IPS-NIHi11 (cell line): ENCODE data around the gene BCL2A1.
"Not testable (repeated sequence)": the region's sequence is repeated elsewhere in the genome, so short reads cannot be mapped to it uniquely, and the experiment has no call there.

Experiments used
- DNase-seq: peaks from one replicate; pipeline ENCODE4 v3.0.0; 2012; ENCODE audit warnings: mixed read lengths, low spot score

BCL2A1 gene

GRCh38 chr15:79960502-79961212 lies 10.3 kb downstream of the BCL2A1 start:
- DNase-seq = no peak

GRCh38 chr15:79957741-79958140 lies 13.3 kb downstream of the BCL2A1 start:
- DNase-seq = no peak

DNA sequence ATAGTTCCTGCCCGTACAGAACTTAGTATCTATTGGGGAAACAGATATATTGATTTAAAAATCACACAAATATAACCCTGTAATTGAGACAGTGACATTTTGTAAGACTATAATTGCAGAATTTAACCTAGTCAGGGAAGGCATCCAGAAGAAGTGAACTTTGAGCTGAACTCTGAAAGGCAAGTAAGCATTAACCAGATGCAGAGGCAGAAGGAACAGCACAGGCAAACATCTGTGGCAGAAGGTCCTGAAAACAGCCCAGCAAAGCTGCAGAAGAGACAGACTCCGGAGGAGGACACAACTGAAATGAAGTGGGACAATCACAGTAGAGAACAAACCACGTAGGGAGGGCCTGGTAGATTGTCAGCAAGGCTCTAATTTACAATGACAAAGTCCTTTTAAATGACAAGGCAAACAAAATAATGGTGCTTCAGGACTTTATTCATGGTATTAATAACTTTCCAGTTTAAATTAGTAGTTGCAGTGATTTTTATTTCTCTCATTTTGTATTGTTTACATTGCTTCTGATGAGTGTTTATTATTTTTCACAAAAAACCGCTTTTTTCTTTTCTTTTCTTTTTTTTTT lies 14.5 kb downstream of the BCL2A1 start:
- DNase-seq = no peak

DNA sequence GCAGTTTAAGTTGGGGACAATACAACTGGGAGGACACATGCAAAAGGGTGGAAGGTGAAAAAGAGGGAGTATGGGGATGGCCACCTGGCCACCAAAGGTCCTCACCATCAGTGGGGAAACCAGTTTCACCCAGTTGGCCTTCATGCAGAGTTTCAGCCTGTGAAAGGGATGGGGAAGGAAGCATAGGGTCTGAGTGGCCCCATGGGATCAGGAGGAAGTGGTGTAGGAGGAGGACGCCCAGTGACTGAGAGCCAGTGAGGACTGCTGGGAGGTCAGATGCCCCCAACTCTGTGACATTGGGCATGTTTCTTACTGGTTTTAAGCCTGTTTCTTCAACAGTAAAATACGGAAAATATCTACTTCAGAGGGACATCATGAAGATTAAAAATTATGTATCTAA lies 16.3 kb downstream of the BCL2A1 start:
- no peak for DNase-seq

GRCh38 chr15:79953951-79954444 lies 17.0 kb downstream of the BCL2A1 start:
- DNase-seq = no peak

- DNase-seq = no peak
These were observed 18.7 kb downstream of the BCL2A1 start for GRCh38 chr15:79952329-79952728.

- DNase-seq = no peak
These were observed 20.7 kb downstream of the BCL2A1 start for GRCh38 chr15:79950247-79950646.

DNA sequence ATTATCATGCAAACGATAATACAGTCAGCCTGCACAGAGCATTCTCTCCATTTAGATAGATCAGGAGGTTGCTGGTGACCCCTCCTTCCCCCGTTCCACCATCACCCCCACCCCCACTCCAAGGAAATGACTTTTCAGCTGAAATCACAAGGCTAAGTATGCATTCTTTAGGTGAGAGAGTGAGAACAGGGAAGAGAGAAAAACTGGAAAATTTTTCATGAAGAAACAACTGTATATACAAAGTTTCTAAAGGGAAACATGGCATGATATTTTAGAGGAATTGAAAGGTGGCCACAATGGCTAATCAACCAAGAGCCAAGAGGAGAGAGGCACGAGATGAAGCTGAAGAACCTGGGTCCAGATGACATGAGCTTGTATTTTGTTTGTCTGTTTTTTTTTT lies 22.2 kb downstream of the BCL2A1 start:
- no peak for DNase-seq

GRCh38 chr15:79948095-79948695 lies 22.8 kb downstream of the BCL2A1 start:
- DNase-seq = no peak

DNA sequence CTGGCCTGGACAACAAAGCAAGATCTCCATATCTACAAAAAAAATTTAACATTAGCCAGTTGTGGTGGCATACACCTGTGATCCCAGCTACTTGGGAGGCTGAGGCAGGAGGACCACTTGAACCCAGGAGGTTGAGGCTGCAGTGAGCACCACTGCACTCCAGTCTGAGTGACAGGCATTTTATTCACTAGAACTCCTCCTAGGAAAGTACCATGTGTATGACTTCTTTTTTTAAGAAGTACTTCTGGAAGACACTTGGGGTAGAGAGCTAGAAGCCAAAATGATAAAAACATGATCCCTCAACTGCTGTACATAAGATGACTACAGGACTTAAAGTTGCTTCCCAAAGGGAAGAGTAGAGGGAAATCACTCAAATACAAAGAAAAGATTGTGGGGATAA lies 24.0 kb downstream of the BCL2A1 start:
- no peak for DNase-seq

DNA sequence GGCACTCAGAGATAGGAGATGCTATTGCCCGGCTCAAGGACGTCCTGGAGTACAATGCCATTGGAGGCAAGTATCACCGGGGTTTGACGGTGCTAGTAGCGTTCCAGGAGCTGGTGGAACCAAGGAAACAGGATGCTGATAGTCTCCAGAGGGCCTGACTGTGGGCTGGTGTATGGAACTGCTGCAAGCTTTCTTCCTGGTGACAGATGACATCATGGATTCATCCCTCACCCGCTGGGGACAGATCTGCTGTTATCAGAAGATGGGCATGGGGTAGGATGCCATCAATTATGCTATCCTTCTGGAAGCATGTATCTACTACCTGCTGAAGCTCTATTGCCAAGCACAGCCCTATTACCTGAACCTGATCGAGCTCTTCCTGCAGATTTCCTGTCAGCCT lies 26.4 kb downstream of the BCL2A1 start:
- DNase-seq = no peak

DNA sequence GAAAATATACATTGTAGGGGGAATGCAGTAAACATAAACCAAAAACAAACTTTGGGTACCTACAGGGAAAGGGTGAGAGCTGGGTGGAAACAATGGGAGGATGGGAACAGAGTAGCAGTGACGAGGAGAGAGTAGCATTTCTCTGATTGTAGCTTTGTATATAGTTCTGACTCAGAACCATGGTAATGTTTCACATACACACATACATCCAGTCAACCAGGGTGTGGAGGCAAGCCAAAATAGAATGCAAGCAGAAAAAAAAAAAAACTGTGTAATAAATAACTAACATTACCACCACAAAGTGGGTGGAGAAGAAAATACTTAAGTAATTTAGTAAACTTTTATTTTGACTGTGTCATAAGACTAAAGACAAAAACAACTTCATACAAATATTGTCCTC lies 27.2 kb downstream of the BCL2A1 start:
- DNase-seq = no peak

DNA sequence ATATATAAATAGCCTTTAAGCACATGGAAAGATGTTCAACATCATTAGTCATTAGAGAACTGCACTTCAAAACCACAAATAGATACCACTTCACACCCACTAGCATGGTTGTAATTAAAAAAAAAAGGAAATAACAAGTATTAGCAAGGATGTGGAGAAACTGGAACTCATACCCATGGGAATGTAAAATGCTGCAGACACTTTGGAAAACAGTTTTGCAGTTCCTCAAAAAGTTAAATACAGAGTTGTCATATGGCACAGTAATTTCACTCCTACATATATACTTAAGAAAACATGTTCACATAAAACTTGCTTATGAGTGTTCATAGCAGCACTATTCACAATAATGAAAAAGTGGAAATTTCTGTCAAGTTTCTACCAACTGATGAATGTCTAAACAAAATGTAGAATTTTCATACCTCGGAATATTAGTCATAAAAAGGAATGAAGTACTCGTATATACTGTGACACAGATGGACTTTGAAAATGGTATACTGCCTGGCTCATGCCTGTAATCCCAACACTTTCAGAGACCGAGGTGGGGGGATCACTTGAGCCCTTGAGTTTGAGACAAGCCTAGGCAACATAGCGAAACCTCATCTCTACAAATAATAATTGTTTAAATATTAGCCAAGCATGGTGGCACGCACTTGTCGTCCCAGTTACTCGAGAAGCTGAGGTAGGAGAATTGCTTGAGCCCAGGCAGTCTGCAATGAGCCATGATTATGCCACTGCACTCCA lies 28.1 kb downstream of the BCL2A1 start:
- no peak for DNase-seq

DNA sequence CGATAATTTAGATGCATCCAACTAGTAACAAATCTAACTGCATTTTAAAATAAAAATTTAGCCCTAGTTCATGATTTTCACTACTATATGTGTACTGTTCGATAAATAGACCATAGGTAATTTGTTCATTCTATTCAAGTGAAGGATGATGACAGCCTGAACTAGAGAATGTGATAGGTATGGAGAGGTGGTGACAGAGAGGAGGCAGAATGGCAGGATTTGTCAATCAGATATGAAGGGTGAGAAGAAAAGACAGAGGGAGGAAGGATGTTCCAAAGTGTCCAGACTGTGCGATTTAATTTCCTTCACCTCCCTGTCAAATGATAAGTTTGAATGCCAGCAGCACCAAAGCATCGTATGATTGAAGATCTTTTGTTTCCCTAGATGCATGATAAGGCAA lies 31.6 kb downstream of the BCL2A1 start:
- no peak for DNase-seq

DNA sequence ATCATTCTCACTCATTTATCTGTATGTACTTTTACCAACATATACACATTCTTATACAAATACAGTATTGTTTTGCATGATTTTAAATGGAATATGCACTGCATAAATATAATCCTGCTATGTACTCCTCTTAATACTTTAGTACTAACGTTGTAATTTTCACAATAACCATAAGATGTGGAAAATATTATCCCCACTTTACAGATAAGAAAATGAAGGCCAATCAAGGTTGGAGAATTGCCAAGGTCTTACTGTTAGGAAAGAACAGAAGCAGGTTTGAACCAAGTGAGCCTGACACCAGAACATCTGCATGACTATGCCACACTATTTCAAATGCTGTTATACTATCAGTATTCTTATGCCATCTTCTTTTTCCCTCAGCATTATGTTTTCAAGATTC lies 32.9 kb downstream of the BCL2A1 start:
- no peak for DNase-seq

DNA sequence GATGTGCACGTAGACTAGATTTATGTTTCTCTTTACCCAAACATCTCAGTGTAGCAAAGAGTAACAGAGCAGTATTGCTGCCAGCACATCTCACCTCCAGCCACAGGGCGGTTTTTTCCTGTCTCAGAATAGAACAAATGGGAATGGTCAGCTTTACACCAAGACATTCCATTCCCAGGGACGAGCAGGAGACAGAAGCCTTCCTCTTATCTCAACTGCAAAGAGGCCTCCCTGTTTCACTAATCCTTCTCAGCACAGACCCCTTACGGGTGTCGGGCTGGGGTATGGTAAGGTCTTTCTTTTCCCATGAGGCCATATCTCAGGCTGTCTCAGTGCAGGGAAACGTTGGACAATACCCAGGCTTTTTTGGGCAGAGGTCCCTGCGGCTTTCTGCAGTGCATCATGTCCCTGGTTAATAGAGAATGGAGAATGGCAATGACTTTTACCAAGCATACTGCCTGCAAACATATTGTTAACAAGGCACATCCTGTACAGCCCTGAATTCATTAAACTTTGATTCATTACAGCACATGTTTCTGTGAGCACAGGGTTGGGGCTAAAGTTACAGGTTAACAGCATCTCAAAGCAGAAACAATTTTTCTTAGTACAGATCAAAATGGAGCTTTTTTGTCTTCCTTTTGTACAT lies 35.3 kb downstream of the BCL2A1 start:
- DNase-seq = not testable (repeated sequence)

DNA sequence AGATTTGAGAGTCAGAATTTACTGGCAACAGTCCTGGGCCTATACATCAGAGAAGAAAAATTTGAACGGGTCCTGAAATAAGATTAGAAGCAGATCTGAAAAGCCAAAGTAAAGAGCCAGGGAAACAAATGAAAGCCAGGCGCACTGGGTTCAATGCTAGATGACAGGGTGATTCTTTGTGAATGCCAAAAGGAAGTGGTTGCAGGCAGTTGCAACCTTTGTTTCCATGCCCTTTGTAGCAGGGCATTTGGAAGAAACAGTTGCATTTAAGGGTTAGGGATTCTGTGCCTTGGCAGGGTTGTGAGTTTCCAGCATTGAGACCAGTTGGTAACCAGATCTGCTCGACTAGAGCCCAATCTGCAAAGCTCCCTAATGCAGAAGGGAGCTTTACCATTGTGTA lies 37.8 kb downstream of the BCL2A1 start:
- no peak for DNase-seq

DNA sequence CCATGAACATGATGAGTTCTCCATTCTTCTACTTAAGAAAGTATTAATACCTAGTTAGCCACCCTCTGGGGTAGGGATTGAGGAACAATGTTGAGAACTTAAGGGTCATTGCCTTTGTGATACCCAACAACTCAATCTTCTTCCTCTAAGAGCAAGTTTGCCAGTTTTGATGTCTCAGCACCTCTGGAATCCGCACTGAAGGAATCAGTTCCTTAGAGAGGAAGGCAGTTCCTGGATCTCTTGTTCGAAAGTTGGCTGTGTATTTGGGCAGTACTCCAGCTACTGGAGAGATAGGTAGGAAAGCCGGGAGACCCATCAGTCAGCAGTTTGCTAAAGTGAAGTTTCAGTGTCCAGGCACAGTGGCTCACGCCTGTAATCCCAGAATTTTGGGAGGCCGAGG lies 38.5 kb downstream of the BCL2A1 start:
- no peak for DNase-seq

DNA sequence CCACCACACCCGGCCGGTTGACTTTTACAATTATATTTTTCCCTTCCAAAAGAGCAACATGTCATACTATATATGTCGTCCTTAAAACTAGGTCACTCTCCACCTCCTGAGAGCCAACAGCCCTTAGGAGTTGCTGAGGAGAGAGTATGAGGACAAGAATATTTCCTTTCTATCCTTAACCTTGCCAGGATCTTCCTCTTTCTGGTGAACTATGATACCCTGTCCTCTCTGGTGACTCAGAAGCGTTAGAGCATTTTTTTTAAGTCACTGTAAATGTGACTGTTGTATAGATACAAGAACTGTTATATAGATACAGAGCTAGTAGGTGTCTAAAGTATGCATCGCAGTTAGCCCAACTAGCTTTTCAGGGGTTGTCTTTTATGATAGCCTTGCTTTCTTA lies 40.5 kb downstream of the BCL2A1 start:
- DNase-seq = no peak

GRCh38 chr15:79929412-79929811 lies 41.6 kb downstream of the BCL2A1 start:
- no peak for DNase-seq

GRCh38 chr15:79926116-79926515 lies 44.9 kb downstream of the BCL2A1 start:
- DNase-seq = not testable (repeated sequence)

- no peak for DNase-seq
These were observed 46.6 kb downstream of the BCL2A1 start for GRCh38 chr15:79924379-79924778.
